ENCODE data around the gene TRAF3.

TRAF3 gene

DNA sequence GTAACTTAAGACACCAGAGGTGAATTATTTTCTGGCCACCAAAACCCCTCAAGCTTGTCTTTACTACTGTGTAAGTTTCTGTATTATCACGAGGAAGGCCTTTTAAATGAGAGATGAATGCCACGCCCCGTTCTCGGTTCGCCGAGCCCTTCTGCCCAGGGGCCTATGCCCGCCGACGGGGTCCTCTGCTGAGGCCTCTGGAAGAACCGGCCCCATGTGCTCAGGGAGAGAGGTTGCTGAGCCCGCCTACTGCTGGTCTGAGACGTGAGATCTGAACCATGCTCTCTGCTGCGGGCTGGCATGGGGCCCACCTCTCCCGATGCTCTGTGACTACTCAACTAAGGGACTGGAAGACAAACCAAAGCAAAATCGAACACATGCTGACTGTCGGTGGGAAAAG lies 166.2 kb downstream of the TRAF3 start:
- DNase-seq = no peak

- DNase-seq = no peak
Measured at GRCh38 chr14:102943979-102944378, 166.7 kb downstream of the TRAF3 start.

- no peak for DNase-seq
Measured at GRCh38 chr14:102944448-102945330, 167.4 kb downstream of the TRAF3 start.

- no peak for DNase-seq
Measured at GRCh38 chr14:102945346-102946130, 168.3 kb downstream of the TRAF3 start.

GRCh38 chr14:102947321-102948103 lies 170.3 kb downstream of the TRAF3 start:
- no peak for DNase-seq

DNA sequence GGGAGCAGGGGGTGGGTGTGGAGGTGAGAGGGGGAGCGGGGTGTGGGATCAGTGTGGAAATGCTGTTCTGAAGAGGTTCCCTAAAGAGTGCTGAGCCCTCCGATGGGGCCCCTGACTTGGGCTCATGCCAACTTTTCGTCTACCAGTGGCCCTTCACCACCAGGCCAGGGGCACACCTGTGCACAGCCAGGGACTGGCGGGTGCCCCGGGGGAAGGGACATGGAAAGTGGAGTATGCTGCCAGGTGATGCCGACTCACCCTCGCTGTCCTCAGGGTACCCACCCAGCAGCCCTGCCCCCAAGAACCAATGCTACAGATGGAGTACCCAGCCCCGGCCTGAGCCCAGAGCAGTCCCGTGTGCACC lies 171.4 kb downstream of the TRAF3 start:
- DNase-seq = no peak

DNA sequence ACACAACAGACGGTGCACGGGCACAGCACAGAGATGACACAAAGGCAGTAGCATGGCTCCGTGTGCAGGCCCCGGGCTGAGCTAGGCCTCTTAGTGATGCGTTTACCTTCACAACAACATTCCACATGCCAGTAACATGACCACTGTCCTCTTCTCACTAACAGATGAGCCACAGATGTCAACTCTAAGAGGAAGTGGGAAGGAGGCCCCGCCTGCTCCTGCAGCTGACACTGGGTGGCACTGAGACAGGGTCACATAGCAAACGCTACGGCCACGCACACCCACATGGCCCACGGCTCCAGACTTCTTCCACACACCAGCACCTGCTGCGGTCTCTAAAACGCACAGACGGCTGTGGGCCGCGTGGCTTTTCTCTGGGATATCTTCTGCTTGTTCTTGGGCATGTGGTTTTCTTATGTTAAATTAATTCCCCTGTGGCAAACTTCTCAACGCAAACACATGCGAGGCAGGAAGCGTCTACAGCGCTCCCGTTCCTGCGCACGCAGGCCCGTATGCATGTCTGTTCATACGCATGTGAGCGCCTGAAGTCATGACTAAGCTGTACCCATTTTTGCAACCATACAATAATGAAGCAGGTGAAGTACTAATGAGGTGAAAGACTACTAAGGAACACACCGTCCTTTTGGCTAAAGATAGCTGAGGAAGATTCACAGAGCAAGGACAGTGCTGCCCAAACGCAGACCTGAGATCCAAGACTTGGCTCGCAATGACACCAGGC lies 172.0 kb downstream of the TRAF3 start:
- DNase-seq = no peak

DNA sequence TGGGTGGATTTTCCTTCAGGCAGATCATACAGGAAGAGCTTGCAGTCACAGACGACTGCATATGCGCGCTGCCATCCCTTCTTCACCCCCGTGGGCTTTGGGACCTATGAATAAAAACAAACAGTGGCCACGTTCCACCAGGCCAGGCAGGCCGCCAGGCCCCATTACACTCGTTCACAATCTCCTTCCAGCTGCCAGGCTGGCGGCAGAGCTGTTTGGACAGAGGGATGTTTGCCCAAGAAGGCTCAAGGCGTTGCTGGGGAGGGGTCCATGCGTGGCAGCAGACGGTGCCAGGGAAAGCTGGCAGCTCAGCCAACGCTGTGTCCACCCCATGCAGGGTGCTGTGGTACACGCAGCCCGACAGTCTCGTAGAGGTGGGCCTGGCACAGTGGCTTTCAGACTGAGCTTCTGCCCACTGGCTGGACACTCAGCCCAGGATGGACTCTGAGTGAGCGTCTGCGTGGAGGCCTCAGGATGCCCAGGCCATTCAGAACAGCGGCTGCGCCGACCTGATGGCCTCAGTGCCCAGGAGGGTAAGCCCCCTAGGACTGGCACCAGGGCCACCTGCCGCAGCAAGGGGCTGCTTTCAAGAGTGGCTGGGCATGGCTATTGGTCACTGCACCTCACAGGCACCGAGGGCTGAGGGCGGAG lies 172.7 kb downstream of the TRAF3 start:
- DNase-seq = no peak

GRCh38 chr14:102951034-102951433 lies 173.8 kb downstream of the TRAF3 start:
- DNase-seq = no peak

DNA sequence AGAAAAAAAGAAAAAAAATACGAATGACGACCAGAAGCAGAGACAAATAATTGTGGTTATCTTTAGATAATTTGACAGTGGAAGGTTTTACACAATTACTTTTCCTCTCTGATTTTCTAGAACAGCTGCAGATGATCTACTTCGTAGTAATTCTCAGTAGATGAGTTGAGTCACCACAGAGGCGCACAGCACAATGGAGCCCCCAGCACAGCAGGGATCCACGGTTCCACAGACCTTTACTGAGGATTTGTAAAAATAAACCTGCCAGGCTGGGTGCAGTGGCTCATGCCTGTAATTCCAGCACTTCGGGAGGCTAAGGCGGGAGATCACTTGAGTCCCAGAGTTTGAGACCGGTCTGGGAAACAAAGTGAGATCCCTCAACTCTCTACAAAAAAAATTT lies 174.6 kb downstream of the TRAF3 start:
- no peak for DNase-seq

DNA sequence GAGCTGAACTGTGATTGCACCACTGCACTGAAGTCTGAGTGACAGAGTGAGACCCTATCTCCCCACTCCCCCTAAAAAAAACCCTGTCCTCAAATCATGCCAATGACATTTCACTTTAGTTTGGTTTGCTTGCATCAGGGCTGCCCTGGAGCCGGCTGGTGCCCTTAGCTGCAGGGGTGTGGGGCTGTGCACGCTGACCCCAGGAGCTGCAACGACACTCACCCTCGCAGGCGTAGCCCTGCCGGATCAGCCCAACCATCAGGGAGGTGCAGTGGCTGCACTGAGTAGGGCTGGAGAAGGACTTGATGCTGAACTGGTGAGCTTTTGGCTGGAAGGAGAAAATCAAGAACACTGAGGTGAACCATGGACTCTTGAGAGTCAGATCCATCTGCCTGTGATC lies 175.0 kb downstream of the TRAF3 start:
- DNase-seq = no peak

GRCh38 chr14:102953100-102953499 lies 175.9 kb downstream of the TRAF3 start:
- no peak for DNase-seq

DNA sequence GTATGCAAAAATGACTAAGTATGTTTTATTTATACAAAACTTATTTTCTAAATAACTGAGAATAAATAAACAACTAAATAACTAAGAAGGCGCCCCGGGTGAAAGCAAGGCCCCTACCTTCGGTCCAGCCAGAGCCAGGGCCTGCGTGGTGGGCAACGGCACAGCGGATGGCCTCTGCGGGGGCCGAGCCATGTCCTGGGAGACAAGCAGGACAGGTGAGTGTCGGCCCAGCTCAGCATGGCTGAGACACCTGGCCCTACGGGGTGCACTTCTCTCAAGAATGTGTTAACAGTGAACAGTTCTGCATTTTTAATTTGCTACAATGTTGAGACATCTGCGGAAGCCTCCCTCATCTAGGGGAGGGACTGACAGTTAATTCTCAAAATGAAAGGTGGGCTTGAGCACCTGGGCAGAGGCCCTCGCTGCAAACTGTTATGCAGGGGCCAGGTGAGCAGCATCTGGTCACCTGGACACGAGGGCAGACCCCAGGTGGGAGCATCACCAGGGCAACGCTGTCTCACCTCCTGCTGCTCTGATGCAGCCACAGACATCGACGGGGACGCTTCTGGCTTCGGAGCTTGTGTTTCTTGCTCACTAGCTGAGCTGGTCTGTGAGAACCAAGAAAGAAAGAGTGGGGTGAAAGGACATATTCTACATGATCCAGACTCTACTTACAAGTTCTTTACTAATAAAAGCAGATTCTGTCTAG lies 177.0 kb downstream of the TRAF3 start:
- no peak for DNase-seq

DNA sequence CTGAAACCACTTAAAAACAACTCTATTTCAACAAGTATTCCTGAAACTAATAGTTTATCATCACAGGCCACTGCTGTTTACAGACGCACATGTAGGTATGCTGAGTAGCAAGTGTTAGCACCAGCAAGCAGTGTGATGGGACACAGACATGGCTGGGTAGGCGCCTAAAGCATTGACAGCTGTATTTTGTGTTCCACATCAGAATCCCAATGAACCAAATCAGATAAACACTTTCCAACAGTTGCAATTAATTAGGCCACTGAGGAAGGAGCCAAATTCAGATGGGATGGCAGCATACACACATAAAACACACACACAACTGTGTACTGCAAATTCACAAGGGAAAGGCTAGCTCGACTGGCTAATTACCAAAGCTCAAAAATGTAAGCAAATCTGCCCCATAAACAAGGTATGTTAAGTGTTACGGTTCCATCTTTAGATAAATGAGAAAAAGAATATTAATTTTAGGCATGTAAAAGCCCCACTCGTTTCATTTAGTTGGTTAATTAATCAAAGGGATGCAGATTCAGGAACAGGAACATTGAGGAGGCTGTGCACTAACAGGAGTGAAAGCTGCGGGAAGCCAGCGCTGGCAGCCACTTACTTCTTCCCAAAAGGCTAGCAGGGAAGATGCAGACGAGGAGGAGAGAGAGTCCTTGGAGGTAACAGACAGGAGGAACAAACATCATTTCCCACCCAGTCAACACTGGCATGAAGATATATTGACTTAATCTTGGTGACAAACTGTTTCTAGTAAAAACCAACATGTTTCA lies 178.6 kb downstream of the TRAF3 start:
- DNase-seq = no peak

- DNase-seq = no peak
Measured at GRCh38 chr14:102957222-102957621, 180.0 kb downstream of the TRAF3 start.

DNA sequence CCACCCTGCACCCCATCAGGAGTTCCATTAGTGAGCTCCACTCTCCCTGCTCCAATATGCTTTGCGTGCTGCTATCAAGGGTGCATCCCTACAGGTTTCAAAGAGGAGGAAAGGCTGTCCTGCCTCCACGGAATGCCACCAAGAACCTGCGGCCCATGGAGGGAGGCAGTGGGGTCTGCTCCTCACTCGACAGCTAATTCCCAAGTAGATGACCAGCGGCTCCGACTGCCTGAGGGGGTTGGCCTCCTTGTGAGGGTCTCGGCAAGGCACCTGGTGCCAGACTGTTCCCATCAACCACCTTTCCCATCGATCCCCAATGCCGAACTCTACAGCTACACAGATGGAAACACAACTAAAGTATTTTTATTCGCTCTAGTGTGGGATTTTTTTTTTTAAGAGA lies 181.2 kb downstream of the TRAF3 start:
- DNase-seq = no peak
